H9 (cell line): ENCODE measurements around the gene SLC22A2. TPM values are rescaled to one million over a fixed set of nuclear protein-coding genes. Genes with fewer than 3 reads are reported as not detected.

Experiments used
- DNase-seq: peaks from one replicate; pipeline ENCODE4 v3.0.0-alpha.2; 2017
- H2AFZ ChIP-seq: one replicate; pipeline ENCODE4 v1.6.1; 2013; ENCODE audit warnings: mild to moderate bottlenecking, low read length, control low read depth, moderate library complexity
- H2AK5ac ChIP-seq: 2 replicates; pipeline ENCODE4 v1.6.1; 2013; ENCODE audit warnings: low read length, control low read depth, mixed read lengths; ENCODE audit not compliant: insufficient read length
- H2BK120ac ChIP-seq: one replicate; pipeline ENCODE4 v1.6.1; 2013; ENCODE audit warnings: low read depth, mild to moderate bottlenecking, low read length, control low read depth, inconsistent platforms; ENCODE audit not compliant: poor library complexity, severe bottlenecking
- H2BK12ac ChIP-seq: 2 replicates; pipeline ENCODE4 v1.6.1; 2013; ENCODE audit warnings: low read length, control low read depth, mixed read lengths, low read depth; ENCODE audit not compliant: insufficient read length
- H2BK15ac ChIP-seq: 2 replicates; pipeline ENCODE4 v1.6.1; 2013; ENCODE audit warnings: low read depth, low read length, control low read depth
- H2BK20ac ChIP-seq: one replicate; pipeline ENCODE4 v1.6.1; 2013; ENCODE audit warnings: low read depth, mild to moderate bottlenecking, low read length, control low read depth, inconsistent platforms; ENCODE audit not compliant: poor library complexity, severe bottlenecking
- H2BK5ac ChIP-seq: 2 replicates; pipeline ENCODE4 v1.6.1; 2013; ENCODE audit warnings: low read length, control low read depth, mixed read lengths; ENCODE audit not compliant: insufficient read length
- H3K14ac ChIP-seq: 2 replicates; pipeline ENCODE4 v1.6.1; 2013; ENCODE audit warnings: low read length, control low read depth; ENCODE audit not compliant: insufficient read depth
- H3K18ac ChIP-seq: 2 replicates; pipeline ENCODE4 v1.6.1; 2013; ENCODE audit warnings: low read depth, mild to moderate bottlenecking, mixed read lengths, low read length, control low read depth; ENCODE audit not compliant: insufficient read length
- H3K23ac ChIP-seq: 2 replicates; pipeline ENCODE4 v1.6.1; 2013; ENCODE audit warnings: low read length, control low read depth, mixed read lengths, low read depth; ENCODE audit not compliant: insufficient read length
- H3K23me2 ChIP-seq: 2 replicates; pipeline ENCODE4 v1.6.1; 2013; ENCODE audit warnings: low read depth, mild to moderate bottlenecking, mixed read lengths, low read length, control low read depth; ENCODE audit not compliant: insufficient read length, poor library complexity, severe bottlenecking
- H3K27ac ChIP-seq: 2 replicates; pipeline ENCODE4 v1.5.1; 2013; ENCODE audit warnings: low read length, control low read depth, mixed read lengths, low read depth; ENCODE audit not compliant: insufficient read length
- H3K27me3 ChIP-seq: 2 replicates; pipeline ENCODE4 v1.6.1; 2013; ENCODE audit warnings: low read length, control low read depth, inconsistent platforms; ENCODE audit not compliant: insufficient read depth
- H3K4ac ChIP-seq: 2 replicates; pipeline ENCODE4 v1.6.1; 2013; ENCODE audit warnings: low read depth, mild to moderate bottlenecking, control low read depth, inconsistent platforms, low read length, moderate library complexity
- H3K4me1 ChIP-seq: 2 replicates; pipeline ENCODE4 v1.6.1; 2013; ENCODE audit warnings: low read length, control low read depth, inconsistent platforms; ENCODE audit not compliant: insufficient read depth
- H3K4me2 ChIP-seq: 2 replicates; pipeline ENCODE4 v1.6.1; 2013; ENCODE audit warnings: low read length, control low read depth, mixed read lengths; ENCODE audit not compliant: insufficient read length, insufficient read depth
- H3K56ac ChIP-seq: 2 replicates; pipeline ENCODE4 v1.6.1; 2013; ENCODE audit warnings: low read depth, mild to moderate bottlenecking, mixed read lengths, low read length, control low read depth; ENCODE audit not compliant: insufficient read length
- H3K79me1 ChIP-seq: 2 replicates; pipeline ENCODE4 v1.6.1; 2013; ENCODE audit warnings: low read depth, mild to moderate bottlenecking, moderate library complexity, low read length, control low read depth, inconsistent platforms; ENCODE audit not compliant: insufficient read depth, poor library complexity, severe bottlenecking
- H3K79me2 ChIP-seq: 2 replicates; pipeline ENCODE4 v1.6.1; 2013; ENCODE audit warnings: low read length, control low read depth, inconsistent platforms; ENCODE audit not compliant: insufficient read depth
- H3K9ac ChIP-seq: 2 replicates; pipeline ENCODE4 v1.6.1; 2013; ENCODE audit warnings: low read length, control low read depth, mixed read lengths; ENCODE audit not compliant: insufficient read length; ENCODE audit errors: extremely low read depth
- H3K9me3 ChIP-seq: one replicate; pipeline ENCODE4 v1.6.1; 2013; ENCODE audit warnings: low read depth, low read length, inconsistent platforms; ENCODE audit not compliant: control insufficient read depth
- H3T11ph ChIP-seq: one replicate; pipeline ENCODE4 v1.6.1; 2013; ENCODE audit warnings: mild to moderate bottlenecking, low read length, control low read depth, inconsistent platforms
- H4K20me1 ChIP-seq: one replicate; pipeline ENCODE4 v1.6.1; 2013; ENCODE audit not compliant: control insufficient read depth, insufficient read length, insufficient read depth
- H4K5ac ChIP-seq: 2 replicates; pipeline ENCODE4 v1.6.1; 2013; ENCODE audit warnings: low read depth, mild to moderate bottlenecking, mixed read lengths, low read length, control low read depth; ENCODE audit not compliant: insufficient read length
- H4K8ac ChIP-seq: replicated peaks from 2 replicates; pipeline ENCODE4 v1.6.1; 2013; ENCODE audit warnings: low read length, control low read depth, mixed read lengths, low read depth; ENCODE audit not compliant: insufficient read length
- H4K91ac ChIP-seq: 2 replicates; pipeline ENCODE4 v1.6.1; 2013; ENCODE audit warnings: low read depth, mild to moderate bottlenecking, moderate library complexity, mixed read lengths, low read length, control low read depth; ENCODE audit not compliant: insufficient read length
- H3K27ac Mint-ChIP-seq, 3 experiments: 2 replicates in 2 of 3; 3 replicates in 1 of 3; pipeline ENCODE4 v1.8.0; 2020 to 2021; ENCODE audit warnings: mixed read lengths in 3 of 3, mild to moderate bottlenecking in 1 of 3, moderate library complexity in 1 of 3
- H3K27me3 Mint-ChIP-seq: 2 replicates; pipeline ENCODE4 v1.8.0; 2021; ENCODE audit warnings: low read depth, mild to moderate bottlenecking, moderate library complexity, mixed read lengths
- H3K36me3 Mint-ChIP-seq, 3 experiments: 2 replicates in 2 of 3; 3 replicates in 1 of 3; pipeline ENCODE4 v1.8.0; 2020 to 2021; ENCODE audit warnings: low read depth in 3 of 3, mixed read lengths in 3 of 3; ENCODE audit not compliant: insufficient read depth in 1 of 3
- H3K4me1 Mint-ChIP-seq, 2 experiments: 2 replicates each; pipeline ENCODE4 v1.8.0; 2020; ENCODE audit warnings: mixed read lengths in 2 of 2
- H3K4me3 Mint-ChIP-seq, 2 experiments: 2 replicates in 1 of 2; 3 replicates in 1 of 2; pipeline ENCODE4 v1.8.0; 2020 to 2021; ENCODE audit warnings: mild to moderate bottlenecking in 2 of 2, mixed read lengths in 2 of 2, moderate library complexity in 1 of 2
- H3K9me3 Mint-ChIP-seq, 2 experiments: 2 replicates in 1 of 2; 3 replicates in 1 of 2; pipeline ENCODE4 v1.8.0; 2020; ENCODE audit warnings: mild to moderate bottlenecking in 2 of 2, mixed read lengths in 2 of 2, moderate library complexity in 1 of 2
- WGBS: extraction: QIAGEN DNeasy Blood & Tissue Kit; methylation state at CpG from one replicate; pipeline ENCODE4 v1.1.7; 2013; ENCODE audit warnings: missing lambda C conversion rate, low lambda C conversion rate, mixed read lengths; ENCODE audit not compliant: insufficient read length; ENCODE audit errors: extremely low coverage; 5-methylcytosine and 5-hydroxymethylcytosine counted together
- total RNA-seq: library from RNA; stranded (reverse); gene quantifications from 2 replicates; pipeline ENCODE4 v1.2.1, GENCODE V29; 2021
- TF ChIP-seq, protein P1 (sequence below): fragments of 200-600 bp; sonication (generic); conservative IDR thresholded peaks from 3 replicates; pipeline ENCODE4 v1.8.0; 2021; ENCODE audit warnings: antibody characterized with exemption, mild to moderate bottlenecking

SLC22A2 gene
- total RNA-seq, 1 experiment from 2014 or later, result 1.0 TPM

DNA sequence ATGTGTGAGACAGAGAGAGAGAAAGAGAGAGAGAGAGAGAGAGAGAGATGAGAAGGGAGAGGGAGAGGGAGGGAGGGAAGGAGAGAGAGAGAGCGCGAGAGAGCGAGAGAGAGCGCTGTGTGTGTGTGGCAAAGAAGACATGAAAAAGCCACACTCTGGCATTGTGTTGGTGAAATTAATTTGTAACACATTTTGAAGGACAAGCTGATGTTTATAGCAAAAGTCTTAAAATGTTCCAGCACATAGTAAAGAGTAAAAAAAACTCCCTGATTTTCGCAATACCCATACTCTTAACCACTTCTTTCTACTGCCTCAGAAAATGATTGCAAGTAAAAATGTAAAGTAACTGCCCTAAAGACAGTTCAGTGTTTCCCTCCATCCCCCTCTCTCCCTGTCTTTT is 80.3 kb downstream of the SLC22A2 start:
- no peak overlapping the region for H2BK15ac ChIP-seq
- no peak overlapping the region for H2AFZ ChIP-seq
- H3K27ac ChIP-seq, result no peak overlapping the region
- peaks cover 3% of the 10 kb centered on the region; the same call in 1 of the 2 replicates for H3K4me1 ChIP-seq
- no peak overlapping the region for H3K4me2 ChIP-seq
- H3K27me3 Mint-ChIP-seq, result no peaks in the 10 kb centered on the region
- no peak overlapping the region for H2BK5ac ChIP-seq
- H3K36me3 Mint-ChIP-seq, result peaks cover 0 to 3% (median 0%) of the 10 kb centered on the region in 3 experiments; a peak in 1 of 7 replicates
- no peak overlapping the region for H3K23ac ChIP-seq
- H3K4me3 Mint-ChIP-seq, result no peak overlapping the region
- H3T11ph ChIP-seq, result no peak overlapping the region
- no peak overlapping the region for H3K4ac ChIP-seq
- no peaks in the 10 kb centered on the region; a peak in 1 of 5 replicates for H3K9me3 Mint-ChIP-seq
- TF ChIP-seq, protein P1, sequence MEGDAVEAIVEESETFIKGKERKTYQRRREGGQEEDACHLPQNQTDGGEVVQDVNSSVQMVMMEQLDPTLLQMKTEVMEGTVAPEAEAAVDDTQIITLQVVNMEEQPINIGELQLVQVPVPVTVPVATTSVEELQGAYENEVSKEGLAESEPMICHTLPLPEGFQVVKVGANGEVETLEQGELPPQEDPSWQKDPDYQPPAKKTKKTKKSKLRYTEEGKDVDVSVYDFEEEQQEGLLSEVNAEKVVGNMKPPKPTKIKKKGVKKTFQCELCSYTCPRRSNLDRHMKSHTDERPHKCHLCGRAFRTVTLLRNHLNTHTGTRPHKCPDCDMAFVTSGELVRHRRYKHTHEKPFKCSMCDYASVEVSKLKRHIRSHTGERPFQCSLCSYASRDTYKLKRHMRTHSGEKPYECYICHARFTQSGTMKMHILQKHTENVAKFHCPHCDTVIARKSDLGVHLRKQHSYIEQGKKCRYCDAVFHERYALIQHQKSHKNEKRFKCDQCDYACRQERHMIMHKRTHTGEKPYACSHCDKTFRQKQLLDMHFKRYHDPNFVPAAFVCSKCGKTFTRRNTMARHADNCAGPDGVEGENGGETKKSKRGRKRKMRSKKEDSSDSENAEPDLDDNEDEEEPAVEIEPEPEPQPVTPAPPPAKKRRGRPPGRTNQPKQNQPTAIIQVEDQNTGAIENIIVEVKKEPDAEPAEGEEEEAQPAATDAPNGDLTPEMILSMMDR, result no peak
- no peak overlapping the region for H4K91ac ChIP-seq
- no peak overlapping the region for H3K9ac ChIP-seq
- H3K18ac ChIP-seq, result no peak overlapping the region
- no peak overlapping the region for H2BK20ac ChIP-seq
- H3K27ac Mint-ChIP-seq, result no peak overlapping the region; a peak in 1 of 7 replicates
- DNase-seq, result no peak
- H3K4me1 Mint-ChIP-seq, result peaks cover 22 to 25% of the 10 kb centered on the region in 2 experiments
- no peaks in the 10 kb centered on the region for H3K27me3 ChIP-seq
- H3K79me2 ChIP-seq, result no peaks in the 10 kb centered on the region
- no peak overlapping the region for H2BK12ac ChIP-seq
- no peak overlapping the region for H3K56ac ChIP-seq
- no peak overlapping the region for H4K5ac ChIP-seq
- no peak overlapping the region for H4K8ac ChIP-seq
- no peak overlapping the region for H3K14ac ChIP-seq
- H3K79me1 ChIP-seq, result no peaks in the 10 kb centered on the region
- no peaks in the 10 kb centered on the region for H4K20me1 ChIP-seq
- H3K9me3 ChIP-seq, result no peaks in the 10 kb centered on the region
- H2AK5ac ChIP-seq, result no peak overlapping the region
- H2BK120ac ChIP-seq, result no peak overlapping the region
- H3K23me2 ChIP-seq, result no peaks in the 10 kb centered on the region
- no CpG with 5 or more reads among the region's 5 CpGs for WGBS
